Stimulated activated CD8-positive, alpha-beta memory T cell treated with anti-CD3 and anti-CD28 coated beads, Interleukin-4, amount 100 ng/mL, for 48 hours (primary cell): Measurements from ENCODE around the gene OR4C3.
"Not testable (repeated sequence)": the region's sequence is repeated elsewhere in the genome, so short reads cannot be mapped to it uniquely, and the experiment has no call there.

ENCODE experiments used
- DNase-seq: peaks from one replicate; pipeline ENCODE4 v3.0.0-alpha.2; 2020

OR4C3 gene

GRCh38 chr11:48324620-48325019 is at the start of gene OR4C3:
Gene OR4C3 (plus strand): TSS chr11:48324920. CDS start chr11:48325022, 102 bp downstream.
- not testable (repeated sequence) for DNase-seq

DNA sequence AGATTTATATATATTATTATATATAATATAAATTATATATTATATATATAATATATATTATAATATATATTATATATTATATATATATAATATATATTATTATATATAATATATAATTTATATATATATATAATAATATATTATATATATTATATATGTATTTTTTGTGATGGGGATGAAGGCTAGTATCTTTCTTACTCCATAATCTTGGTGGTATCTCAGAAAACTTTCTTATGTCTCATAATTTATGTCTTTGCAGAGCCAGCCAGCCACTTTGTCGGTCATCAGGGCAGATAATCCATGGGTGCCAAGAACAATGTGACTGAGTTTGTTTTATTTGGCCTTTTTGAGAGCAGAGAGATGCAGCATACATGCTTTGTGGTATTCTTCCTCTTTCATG is 18.8 kb upstream of the OR4C3 start, which contains the start of gene OR4S1:
OR4S1 (plus strand) TSS at position 301 of the 400 bp plus-strand sequence; CDS start at position 301, 0 bp downstream.
- no peak for DNase-seq

- peak; percentile 85 for DNase-seq
These were observed 16.8 kb upstream of the OR4C3 start for GRCh38 chr11:48307760-48308386.

- not testable (repeated sequence) for DNase-seq
These were observed 11.1 kb upstream of the OR4C3 start for GRCh38 chr11:48313590-48313989.

GRCh38 chr11:48319813-48320212 is 4.9 kb upstream of the OR4C3 start:
- not testable (repeated sequence) for DNase-seq

- no peak for DNase-seq
These were observed 16.7 kb downstream of the OR4C3 start for GRCh38 chr11:48341466-48341865.

DNA sequence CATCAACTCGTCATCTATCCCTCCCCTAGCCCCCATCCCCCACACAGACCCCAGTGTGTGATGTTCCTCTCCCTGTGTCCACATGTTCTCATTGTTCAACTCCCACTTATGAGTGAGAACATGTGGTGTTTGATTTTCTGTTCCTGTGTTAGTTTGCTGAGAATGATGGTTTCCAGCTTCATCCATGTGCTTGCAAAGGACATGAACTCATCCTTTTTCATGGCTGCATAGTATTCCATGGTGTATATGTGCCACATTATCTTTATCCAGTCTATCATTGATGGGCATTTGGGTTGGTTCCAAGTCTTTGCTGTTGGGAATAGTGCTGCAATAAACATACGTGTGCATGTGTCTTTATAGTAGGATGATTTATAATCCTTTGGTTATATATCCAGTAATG is 17.8 kb downstream of the OR4C3 start:
- not testable (repeated sequence) for DNase-seq

DNA sequence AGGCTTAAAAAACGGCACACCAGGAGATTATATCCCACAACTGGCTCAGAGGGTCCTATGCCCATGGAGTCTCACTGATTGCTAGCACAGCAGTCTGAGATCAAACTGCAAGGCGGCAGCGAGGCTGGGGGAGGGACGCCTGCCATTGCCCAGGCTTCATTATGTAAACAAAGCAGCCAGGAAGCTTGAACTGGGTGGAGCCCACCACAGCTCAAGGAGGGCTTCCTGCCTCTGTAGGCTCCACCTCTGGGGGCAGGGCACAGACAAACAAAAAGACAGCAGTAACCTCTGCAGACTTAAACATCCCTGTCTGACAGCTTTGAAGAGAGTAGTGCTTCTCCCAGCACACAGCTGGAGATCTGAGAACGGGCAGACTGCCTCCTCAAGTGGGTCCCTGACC is 21.6 kb downstream of the OR4C3 start:
- DNase-seq: not testable (repeated sequence)

DNA sequence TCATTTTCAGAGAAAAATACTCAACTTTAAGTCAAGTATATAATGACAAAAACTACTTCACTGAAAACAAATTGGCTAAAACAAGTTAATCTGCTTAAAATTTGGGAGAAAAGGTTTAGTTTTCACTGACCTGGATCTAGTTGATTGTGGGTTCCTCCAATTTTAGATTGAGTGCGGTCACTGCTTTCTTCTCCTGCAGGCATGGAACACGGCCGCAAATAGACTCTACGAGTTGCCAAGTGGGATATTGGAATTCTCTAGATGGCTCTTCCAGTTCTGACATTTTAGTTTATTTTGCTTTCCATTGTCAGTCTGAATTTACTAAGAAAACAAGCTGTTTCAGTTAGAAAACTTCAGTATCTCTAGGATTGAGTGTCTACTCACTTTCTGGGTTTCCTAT is 29.3 kb downstream of the OR4C3 start:
- no peak for DNase-seq

GRCh38 chr11:48354677-48355076 is 30.0 kb downstream of the OR4C3 start:
- no peak for DNase-seq

DNA sequence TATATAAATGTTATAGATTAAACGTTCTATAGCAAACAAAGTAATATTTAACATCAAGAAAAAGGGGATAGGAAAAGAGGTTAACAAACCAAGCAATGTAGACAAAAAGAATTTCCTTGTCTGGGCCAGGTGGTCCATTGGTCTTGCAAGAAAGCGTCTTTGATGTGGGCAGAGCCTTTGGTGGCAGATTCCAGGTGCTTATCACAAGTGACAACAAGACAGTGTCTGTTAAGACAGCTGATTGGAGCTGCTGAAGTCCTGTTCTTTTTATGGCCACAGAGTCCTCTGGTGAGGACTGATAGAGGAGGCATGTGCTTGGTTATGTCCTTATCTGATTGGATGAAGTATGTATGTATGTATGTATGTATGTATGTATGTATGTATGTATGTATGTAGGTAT is 36.6 kb downstream of the OR4C3 start:
- DNase-seq: not testable (repeated sequence)

DNA sequence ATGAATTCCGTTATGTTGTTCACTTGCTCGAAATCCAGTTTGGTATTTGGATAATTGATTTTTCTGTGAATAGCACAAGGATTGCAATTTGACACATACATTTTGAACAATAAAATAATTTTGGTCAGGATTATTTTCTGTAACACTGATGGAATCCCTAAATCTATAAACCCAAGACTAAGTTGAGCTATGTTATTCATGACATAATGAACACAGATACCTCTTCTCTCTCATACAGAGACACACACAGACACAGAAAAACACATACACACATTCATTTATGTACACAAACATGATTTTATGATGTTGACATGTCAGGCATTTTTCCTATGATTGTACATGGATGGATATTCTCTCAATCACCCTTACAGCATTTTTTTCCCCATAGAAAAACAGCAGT is 41.6 kb downstream of the OR4C3 start, which contains the start of gene OR4C5:
OR4C5 (minus strand) TSS at position 101 of the 400 bp plus-strand sequence; CDS start at position 101, 0 bp downstream.
- no peak for DNase-seq
